Measurements from ENCODE around the gene KCNIP4.

KCNIP4 gene

GRCh38 chr4:21209860-21210259 is 738.7 kb downstream of the KCNIP4 start:
- Histone ChIP-seq H3K4me3 (no peak overlapping the region), H3K27ac (no peak overlapping the region)
- no peak for TF ChIP-seq CTCF (IDR thresholded peaks at IDR 0.05)
- no peak for DNase-seq (ENCODE audit: low spot score)

GRCh38 chr4:21205821-21206531 is 742.6 kb downstream of the KCNIP4 start:
- TF ChIP-seq CTCF (IDR thresholded peaks at IDR 0.05): no peak
- no peak overlapping the region for H3K4me3 ChIP-seq
- H3K27ac ChIP-seq: no peak overlapping the region
- DNase-seq (ENCODE audit: low spot score): no peak

- Histone ChIP-seq H3K27ac (no peak overlapping the region), H3K4me3 (no peak overlapping the region)
- no peak for TF ChIP-seq CTCF (IDR thresholded peaks at IDR 0.05)
- no peak for DNase-seq (ENCODE audit: low spot score)
Measured at GRCh38 chr4:21203416-21203815, 745.2 kb downstream of the KCNIP4 start.

- no peak for DNase-seq (ENCODE audit: low spot score)
- Histone ChIP-seq H3K4me3 (no peak overlapping the region), H3K27ac (no peak overlapping the region)
- TF ChIP-seq CTCF (IDR thresholded peaks at IDR 0.05): no peak
Measured at GRCh38 chr4:21202959-21203358, 745.6 kb downstream of the KCNIP4 start.

- no peak overlapping the region for H3K4me3 ChIP-seq
- no peak overlapping the region for H3K27ac ChIP-seq
- no peak for TF ChIP-seq CTCF (IDR thresholded peaks at IDR 0.05)
- DNase-seq (ENCODE audit: low spot score): no peak
Measured at GRCh38 chr4:21198683-21199082, 749.9 kb downstream of the KCNIP4 start.

GRCh38 chr4:21195682-21196081 is 752.9 kb downstream of the KCNIP4 start:
- DNase-seq (ENCODE audit: low spot score): no peak
- Histone ChIP-seq H3K27ac (no peak overlapping the region), H3K4me3 (no peak overlapping the region)
- no peak for TF ChIP-seq CTCF (IDR thresholded peaks at IDR 0.05)

GRCh38 chr4:21192367-21192766 is 756.2 kb downstream of the KCNIP4 start:
- Histone ChIP-seq H3K4me3 (no peak overlapping the region), H3K27ac (no peak overlapping the region)
- TF ChIP-seq CTCF (IDR thresholded peaks at IDR 0.05): no peak
- no peak for DNase-seq (ENCODE audit: low spot score)

Measured in coronary artery (tissue), 2 donors.